ENCODE results near the gene CMPK2.
A peak's percentile ranks its signal among the peaks of the same experiment; 100 is the strongest.

CMPK2 gene

GRCh38 chr2:6893876-6894482, 28.3 kb upstream of the CMPK2 start:
- no peak for TF ChIP-seq JUND (IDR thresholded peaks at IDR 0.05; ENCODE audit: low read depth)
- in situ Hi-C loops (cut with HindIII; ENCODE audit: low pct_unique_long_range_greater_than_20kb, low sequenced_read_pairs), result no loop called here
- no peak for DNase-seq (ENCODE audit: low read depth in 1 of 2, low spot score in 1 of 2)

GRCh38 chr2:6888724-6889123, 23.0 kb upstream of the CMPK2 start:
- no peak for TF ChIP-seq JUND (IDR thresholded peaks at IDR 0.05; ENCODE audit: low read depth)
- in situ Hi-C loops (cut with HindIII; ENCODE audit: low pct_unique_long_range_greater_than_20kb, low sequenced_read_pairs), result no loop called here
- DNase-seq (ENCODE audit: low read depth in 1 of 2, low spot score in 1 of 2), result no peak

DNA sequence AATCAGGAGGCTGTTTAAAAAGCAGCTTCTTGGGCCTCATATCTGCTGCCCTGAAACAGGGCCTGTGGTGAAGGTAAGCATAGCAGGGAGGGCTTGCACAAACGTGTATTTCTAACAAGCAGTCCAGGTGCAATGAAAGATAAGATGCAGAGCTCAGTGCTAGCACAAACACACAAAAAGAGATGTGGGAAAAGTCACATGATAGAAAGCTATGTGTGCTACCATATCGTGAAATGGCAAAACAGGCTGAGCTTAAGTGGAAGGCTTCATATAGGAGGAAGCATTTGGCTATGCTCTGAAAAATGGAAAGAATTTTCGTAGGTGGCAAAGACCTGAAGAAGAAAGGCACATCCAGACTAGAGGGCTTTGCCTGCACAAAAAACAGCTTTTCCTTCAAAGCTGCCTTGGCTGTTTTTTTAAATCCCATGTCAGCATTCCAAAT, 22.1 kb upstream of the CMPK2 start:
- DNase-seq (ENCODE audit: low read depth in 1 of 2, low spot score in 1 of 2), result no peak
- in situ Hi-C loops (cut with HindIII; ENCODE audit: low pct_unique_long_range_greater_than_20kb, low sequenced_read_pairs), result no loop called here
- no peak for TF ChIP-seq JUND (IDR thresholded peaks at IDR 0.05; ENCODE audit: low read depth)

GRCh38 chr2:6885968-6886367, 20.3 kb upstream of the CMPK2 start:
- no peak for TF ChIP-seq JUND (IDR thresholded peaks at IDR 0.05; ENCODE audit: low read depth)
- DNase-seq (ENCODE audit: low read depth in 1 of 2, low spot score in 1 of 2), result no peak
- in situ Hi-C loops (cut with HindIII; ENCODE audit: low pct_unique_long_range_greater_than_20kb, low sequenced_read_pairs), result no loop called here

GRCh38 chr2:6885551-6885950, 19.8 kb upstream of the CMPK2 start:
- in situ Hi-C loops (cut with HindIII; ENCODE audit: low pct_unique_long_range_greater_than_20kb, low sequenced_read_pairs), result no loop called here
- TF ChIP-seq JUND (IDR thresholded peaks at IDR 0.05; ENCODE audit: low read depth), result no peak
- no peak for DNase-seq (ENCODE audit: low read depth in 1 of 2, low spot score in 1 of 2)

DNA sequence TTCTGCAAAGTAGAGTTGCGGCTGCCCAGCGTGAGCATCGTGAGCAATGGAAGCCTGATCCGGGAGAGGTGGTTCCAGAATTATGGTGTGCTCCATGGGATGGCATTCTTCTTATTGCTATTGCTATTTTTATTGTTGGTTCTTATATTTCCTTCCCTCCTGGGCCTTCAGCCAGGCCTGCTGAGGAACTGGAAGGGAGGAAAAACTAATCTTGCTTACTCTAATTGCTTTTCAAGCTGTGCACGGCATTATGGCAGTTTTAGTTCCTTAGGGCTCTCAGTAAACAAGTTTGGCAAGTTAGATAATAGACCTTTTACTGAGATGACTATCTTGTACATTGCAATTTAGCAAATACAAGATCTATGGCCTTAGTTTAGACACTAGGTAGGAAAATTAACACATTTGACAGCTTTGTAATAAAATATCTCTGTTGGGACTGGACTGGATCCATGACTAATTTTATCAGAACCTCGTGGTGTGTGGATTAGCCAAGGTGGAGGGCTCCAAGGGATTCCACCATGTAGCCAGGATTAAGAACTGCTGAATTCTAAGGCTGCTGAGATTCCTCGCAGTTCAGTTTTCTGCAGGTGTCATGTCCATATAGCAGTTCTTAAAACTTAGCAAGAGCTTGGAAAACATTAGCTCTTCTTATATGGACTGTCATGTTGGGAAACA, 17.9 kb upstream of the CMPK2 start:
- in situ Hi-C loops (cut with HindIII; ENCODE audit: low pct_unique_long_range_greater_than_20kb, low sequenced_read_pairs), result no loop called here
- peak in 1 of 2 experiments; percentile 54 for DNase-seq (ENCODE audit: low read depth in 1 of 2, low spot score in 1 of 2)
- TF ChIP-seq JUND (IDR thresholded peaks at IDR 0.05; ENCODE audit: low read depth), result no peak

DNA sequence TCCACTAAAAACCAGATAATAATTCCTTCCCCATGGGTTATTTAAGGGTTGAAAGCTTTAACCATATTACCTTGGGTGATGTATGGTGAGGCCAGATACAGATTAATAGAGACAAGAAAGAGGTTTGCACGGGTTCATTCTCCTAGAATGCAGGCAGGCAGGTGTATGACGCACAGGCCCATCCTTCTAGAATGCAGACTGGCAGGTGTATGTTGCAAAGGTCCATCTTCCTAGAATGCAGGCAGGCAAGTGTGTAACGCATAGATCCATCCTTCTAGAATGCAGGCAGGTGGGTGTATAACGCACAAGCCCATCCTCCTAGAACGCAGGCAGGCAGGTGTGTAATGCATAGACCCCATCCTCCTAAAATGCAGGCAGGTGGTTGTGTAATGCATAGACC, 15.8 kb upstream of the CMPK2 start:
- no peak for TF ChIP-seq JUND (IDR thresholded peaks at IDR 0.05; ENCODE audit: low read depth)
- in situ Hi-C loops (cut with HindIII; ENCODE audit: low pct_unique_long_range_greater_than_20kb, low sequenced_read_pairs), result no loop called here
- DNase-seq (ENCODE audit: low read depth in 1 of 2, low spot score in 1 of 2), result no peak

DNA sequence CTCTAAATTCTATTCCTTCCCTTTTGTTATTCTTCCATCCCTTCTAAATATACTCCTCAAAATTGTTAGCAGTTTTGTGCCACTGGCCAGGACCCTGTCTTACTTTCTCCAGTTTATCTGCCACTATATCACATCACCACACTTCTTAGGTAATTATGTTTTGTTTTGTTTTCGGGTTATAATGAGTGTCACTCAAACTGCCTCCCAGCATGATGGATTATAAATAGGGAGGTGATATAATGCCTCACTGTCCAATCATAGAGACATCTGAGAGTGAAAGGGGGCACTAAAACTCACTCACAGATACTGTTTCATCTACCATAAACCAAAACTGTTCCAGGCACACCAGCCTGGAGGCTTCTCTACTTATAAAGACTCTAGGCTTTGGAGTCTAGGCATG, 15.3 kb upstream of the CMPK2 start:
- no peak for TF ChIP-seq JUND (IDR thresholded peaks at IDR 0.05; ENCODE audit: low read depth)
- no peak for DNase-seq (ENCODE audit: low read depth in 1 of 2, low spot score in 1 of 2)
- in situ Hi-C loops (cut with HindIII; ENCODE audit: low pct_unique_long_range_greater_than_20kb, low sequenced_read_pairs), result no loop called here

GRCh38 chr2:6880200-6880733, 14.6 kb upstream of the CMPK2 start:
- no peak for DNase-seq (ENCODE audit: low read depth in 1 of 2, low spot score in 1 of 2)
- in situ Hi-C loops (cut with HindIII; ENCODE audit: low pct_unique_long_range_greater_than_20kb, low sequenced_read_pairs), result no loop called here
- no peak for TF ChIP-seq JUND (IDR thresholded peaks at IDR 0.05; ENCODE audit: low read depth)

GRCh38 chr2:6879011-6879410, 13.3 kb upstream of the CMPK2 start:
- DNase-seq (ENCODE audit: low read depth in 1 of 2, low spot score in 1 of 2), result no peak
- TF ChIP-seq JUND (IDR thresholded peaks at IDR 0.05; ENCODE audit: low read depth), result no peak
- in situ Hi-C loops (cut with HindIII; ENCODE audit: low pct_unique_long_range_greater_than_20kb, low sequenced_read_pairs), result no loop called here

DNA sequence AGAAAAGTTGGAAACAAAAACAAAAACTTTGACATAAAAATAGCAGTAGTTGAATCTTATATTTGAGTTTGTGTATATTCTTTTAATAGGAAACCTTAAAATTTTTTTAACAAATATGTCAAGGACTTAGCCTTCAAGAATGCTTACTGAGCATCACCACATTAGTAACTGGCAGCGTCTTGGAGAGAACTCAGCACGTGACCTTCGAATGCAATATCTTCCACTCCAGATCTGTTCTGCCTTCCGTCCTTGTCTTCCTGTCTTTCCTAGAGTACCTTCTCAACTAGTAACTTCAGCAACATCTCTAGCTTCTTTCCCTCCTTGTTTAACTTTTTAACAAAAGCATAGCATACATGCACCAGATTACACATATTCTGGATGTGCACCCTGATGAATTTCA, 12.8 kb upstream of the CMPK2 start:
- in situ Hi-C loops (cut with HindIII; ENCODE audit: low pct_unique_long_range_greater_than_20kb, low sequenced_read_pairs), result no loop called here
- no peak for TF ChIP-seq JUND (IDR thresholded peaks at IDR 0.05; ENCODE audit: low read depth)
- no peak for DNase-seq (ENCODE audit: low read depth in 1 of 2, low spot score in 1 of 2)

- no peak for TF ChIP-seq JUND (IDR thresholded peaks at IDR 0.05; ENCODE audit: low read depth)
- in situ Hi-C loops (cut with HindIII; ENCODE audit: low pct_unique_long_range_greater_than_20kb, low sequenced_read_pairs), result no loop called here
- DNase-seq (ENCODE audit: low read depth in 1 of 2, low spot score in 1 of 2), result peak in 1 of 2 experiments; percentile 34
These were observed 11.9 kb upstream of the CMPK2 start, which contains the start of gene RSAD2 for GRCh38 chr2:6877402-6878304. Gene RSAD2 (plus strand): TSS chr2:6877777. CDS start chr2:6877801, 24 bp downstream.
